Ectodermal cell (in vitro differentiated cells): ENCODE results near the gene PIANP.

Experiments
- H3K27ac ChIP-seq: 2 replicates; pipeline ENCODE4 v1.7.0; 2013; ENCODE audit warnings: mild to moderate bottlenecking, low read depth, low read length; ENCODE audit not compliant: insufficient read depth, poor library complexity, severe bottlenecking
- H3K27me3 ChIP-seq: 2 replicates; pipeline ENCODE4 v1.7.0; 2013; ENCODE audit warnings: mild to moderate bottlenecking, low read length; ENCODE audit not compliant: insufficient read depth, control insufficient read depth, poor library complexity, severe bottlenecking
- H3K36me3 ChIP-seq: one replicate; pipeline ENCODE4 v1.7.0; 2013; ENCODE audit warnings: low read length; ENCODE audit not compliant: control insufficient read depth, insufficient read depth
- H3K4me1 ChIP-seq: one replicate; pipeline ENCODE4 v1.7.0; 2013; ENCODE audit warnings: low read length; ENCODE audit not compliant: control insufficient read depth, insufficient read depth
- H3K4me3 ChIP-seq: 2 replicates; pipeline ENCODE4 v1.7.0; 2013; ENCODE audit warnings: low read depth, low read length, control low read depth; ENCODE audit not compliant: insufficient read depth
- H3K9me3 ChIP-seq: 2 replicates; pipeline ENCODE4 v1.7.0; 2013; ENCODE audit warnings: mild to moderate bottlenecking, low read length, moderate library complexity; ENCODE audit not compliant: control insufficient read depth
- WGBS, 2 experiments: methylation state at CpG; one replicate each; pipeline ENCODE4 v1.1.7; 2013; ENCODE audit warnings: missing lambda C conversion rate in 2 of 2; 5-methylcytosine and 5-hydroxymethylcytosine counted together

Gene PIANP

GRCh38 chr12:6695313-6696045, 5.1 kb downstream of the PIANP start:
- H3K27me3 ChIP-seq = peaks cover 24% of the 10 kb centered on the region
- H3K9me3 ChIP-seq = no peaks in the 10 kb centered on the region
- H3K4me1 ChIP-seq = peaks cover 12% of the 10 kb centered on the region
- H3K27ac ChIP-seq = no peak overlapping the region
- whole genome bisulfite sequencing, 2 experiments = 88 to 94% methylated on average over 11 of the region's 11 CpGs
- H3K4me3 ChIP-seq = no peak overlapping the region
- H3K36me3 ChIP-seq = no peaks in the 10 kb centered on the region

GRCh38 chr12:6694701-6695100, 5.9 kb downstream of the PIANP start:
- Histone ChIP-seq H3K27ac (no peak overlapping the region), H3K4me3 (no peak overlapping the region), H3K9me3 (no peaks in the 10 kb centered on the region), H3K4me1 (peaks cover 16% of the 10 kb centered on the region), H3K27me3 (peaks cover 16% of the 10 kb centered on the region), H3K36me3 (no peaks in the 10 kb centered on the region)
- WGBS, 2 experiments = 91 to 96% methylated on average over 9 of the region's 9 CpGs

GRCh38 chr12:6693832-6694355, 6.7 kb downstream of the PIANP start:
- WGBS, 2 experiments = 90 to 92% methylated on average over 4 of the region's 4 CpGs
- H3K36me3 ChIP-seq = no peaks in the 10 kb centered on the region
- H3K9me3 ChIP-seq = no peaks in the 10 kb centered on the region
- H3K27me3 ChIP-seq = peaks cover 8% of the 10 kb centered on the region
- no peak overlapping the region for H3K27ac ChIP-seq
- peaks cover 9% of the 10 kb centered on the region for H3K4me1 ChIP-seq
- no peak overlapping the region for H3K4me3 ChIP-seq

GRCh38 chr12:6692888-6693287, 7.7 kb downstream of the PIANP start:
- WGBS, 2 experiments = 50 to 71% methylated on average over 1 to 2 of the region's 2 CpGs
- Histone ChIP-seq H3K9me3 (no peaks in the 10 kb centered on the region), H3K27ac (no peak overlapping the region), H3K27me3 (no peaks in the 10 kb centered on the region), H3K4me1 (peaks cover 4% of the 10 kb centered on the region), H3K36me3 (no peaks in the 10 kb centered on the region), H3K4me3 (no peak overlapping the region)

GRCh38 chr12:6691473-6691872, 9.1 kb downstream of the PIANP start:
- H3K27ac ChIP-seq = no peak overlapping the region
- WGBS, 2 experiments = 88% methylated on average over 4 of the region's 4 CpGs

GRCh38 chr12:6688999-6689882, 11.4 kb downstream of the PIANP start, which contains the start of gene ZNF384:
Gene ZNF384, minus strand, starts transcription at chr12:6689375. Its CDS starts 9,855 bp downstream, at chr12:6679520.
- Histone ChIP-seq H3K4me3 (peak within 1 kb of the TSS; percentile 85), H3K27me3 (no peaks in the 10 kb centered on the region), H3K9me3 (no peaks in the 10 kb centered on the region), H3K36me3 (no peaks in the 10 kb centered on the region), H3K4me1 (peaks cover 13% of the 10 kb centered on the region), H3K27ac (peak within 1 kb of the TSS; percentile 93)
- WGBS, 2 experiments = 0% methylated on average over 67 to 70 of the region's 72 CpGs

More at GRCh38 chr12:6691473-6691872, 9.1 kb downstream of the PIANP start:
- no peaks in the 10 kb centered on the region for H3K27me3 ChIP-seq
- H3K9me3 ChIP-seq = no peaks in the 10 kb centered on the region
- no peaks in the 10 kb centered on the region for H3K36me3 ChIP-seq
- H3K4me1 ChIP-seq = peaks cover 13% of the 10 kb centered on the region
- no peak overlapping the region for H3K4me3 ChIP-seq

GRCh38 chr12:6688543-6688998, 12.0 kb downstream of the PIANP start:
- Histone ChIP-seq H3K4me3 (peak overlapping the region; percentile 85), H3K27me3 (no peaks in the 10 kb centered on the region), H3K36me3 (no peaks in the 10 kb centered on the region), H3K27ac (peak overlapping the region; percentile 93), H3K9me3 (no peaks in the 10 kb centered on the region), H3K4me1 (peaks cover 13% of the 10 kb centered on the region)
- WGBS, 2 experiments = 0 to 1% methylated on average over 13 of the region's 13 CpGs

- Histone ChIP-seq H3K36me3 (no peaks in the 10 kb centered on the region), H3K4me1 (peaks cover 13% of the 10 kb centered on the region), H3K9me3 (no peaks in the 10 kb centered on the region), H3K27me3 (no peaks in the 10 kb centered on the region), H3K4me3 (no peak overlapping the region), H3K27ac (no peak overlapping the region)
- WGBS, 2 experiments = 94 to 99% methylated on average over 3 of the region's 3 CpGs
Observed at GRCh38 chr12:6685814-6686213, 14.8 kb downstream of the PIANP start.

- 72% methylated on average over 6 of the region's 6 CpGs for WGBS, 2 experiments
- H3K4me3 ChIP-seq = no peak overlapping the region
- H3K4me1 ChIP-seq = peaks cover 8% of the 10 kb centered on the region
- no peaks in the 10 kb centered on the region for H3K27me3 ChIP-seq
- H3K36me3 ChIP-seq = peaks cover under 1% of the 10 kb centered on the region
- no peaks in the 10 kb centered on the region for H3K9me3 ChIP-seq
- H3K27ac ChIP-seq = no peak overlapping the region
Observed at GRCh38 chr12:6684609-6685008, 16.0 kb downstream of the PIANP start.

GRCh38 chr12:6676962-6677361, 23.7 kb downstream of the PIANP start:
- Histone ChIP-seq H3K4me3 (no peak overlapping the region), H3K27ac (no peak overlapping the region), H3K27me3 (no peaks in the 10 kb centered on the region), H3K4me1 (no peaks in the 10 kb centered on the region), H3K9me3 (no peaks in the 10 kb centered on the region), H3K36me3 (peaks cover 42% of the 10 kb centered on the region)
- 96% methylated on average over 5 of the region's 5 CpGs for WGBS, 2 experiments
